Ishikawa (cell line): ENCODE results near the gene ZNF467.

Source experiments
- CEBPB ChIP-seq: IDR thresholded peaks from 2 replicates; pipeline ENCODE4 v1.6.1; 2012
- CREB1 ChIP-seq: IDR thresholded peaks from 2 replicates; pipeline ENCODE4 v1.6.1; 2012; ENCODE audit warnings: low read depth
- EGR1 ChIP-seq: IDR thresholded peaks from 2 replicates; pipeline ENCODE4 v1.6.1; 2012
- EP300 ChIP-seq: IDR thresholded peaks from 2 replicates; pipeline ENCODE4 v1.6.1; 2012; ENCODE audit warnings: borderline replicate concordance
- FOXM1 ChIP-seq: IDR thresholded peaks from 2 replicates; pipeline ENCODE4 v1.6.1; 2012; ENCODE audit warnings: low read depth, borderline replicate concordance
- MAX ChIP-seq: IDR thresholded peaks from 2 replicates; pipeline ENCODE4 v1.6.1; 2012
- NFIC ChIP-seq: IDR thresholded peaks from 2 replicates; pipeline ENCODE4 v1.6.1; 2012
- RAD21 ChIP-seq: IDR thresholded peaks from 2 replicates; pipeline ENCODE4 v1.6.1; 2012; ENCODE audit warnings: low read depth
- TAF1 ChIP-seq: IDR thresholded peaks from 2 replicates; pipeline ENCODE4 v1.6.1; 2012; ENCODE audit warnings: low read depth, mild to moderate bottlenecking
- TCF12 ChIP-seq: IDR thresholded peaks from 2 replicates; pipeline ENCODE4 v1.6.1; 2012; ENCODE audit warnings: low read depth
- TEAD4 ChIP-seq: IDR thresholded peaks from 2 replicates; pipeline ENCODE4 v1.6.1; 2012
- YY1 ChIP-seq: IDR thresholded peaks from 2 replicates; pipeline ENCODE4 v1.6.1; 2012; ENCODE audit warnings: low read depth
- ZBTB7A ChIP-seq: IDR thresholded peaks from 2 replicates; pipeline ENCODE4 v1.6.1; 2012; ENCODE audit warnings: low read depth
- TF ChIP-seq, protein P1 (sequence below): IDR thresholded peaks from 2 replicates; pipeline ENCODE4 v1.6.1; 2012; ENCODE audit warnings: low read depth, mild to moderate bottlenecking
- TF ChIP-seq, protein P2 (sequence below): IDR thresholded peaks from 2 replicates; pipeline ENCODE4 v1.6.1; 2012

The ZNF467 gene

GRCh38 chr7:149724661-149725425 lies 48.5 kb downstream of the ZNF467 start:
- TF ChIP-seq EGR1 (no peak), CREB1 (no peak)

- no peak for TF ChIP-seq NFIC
- no peak for TF ChIP-seq CREB1
- TF ChIP-seq CEBPB, result no peak
- TF ChIP-seq EGR1, result no peak
- TF ChIP-seq RAD21, result no peak
- TF ChIP-seq TEAD4, result no peak
- TF ChIP-seq FOXM1, result no peak
- TF ChIP-seq, protein P1, sequence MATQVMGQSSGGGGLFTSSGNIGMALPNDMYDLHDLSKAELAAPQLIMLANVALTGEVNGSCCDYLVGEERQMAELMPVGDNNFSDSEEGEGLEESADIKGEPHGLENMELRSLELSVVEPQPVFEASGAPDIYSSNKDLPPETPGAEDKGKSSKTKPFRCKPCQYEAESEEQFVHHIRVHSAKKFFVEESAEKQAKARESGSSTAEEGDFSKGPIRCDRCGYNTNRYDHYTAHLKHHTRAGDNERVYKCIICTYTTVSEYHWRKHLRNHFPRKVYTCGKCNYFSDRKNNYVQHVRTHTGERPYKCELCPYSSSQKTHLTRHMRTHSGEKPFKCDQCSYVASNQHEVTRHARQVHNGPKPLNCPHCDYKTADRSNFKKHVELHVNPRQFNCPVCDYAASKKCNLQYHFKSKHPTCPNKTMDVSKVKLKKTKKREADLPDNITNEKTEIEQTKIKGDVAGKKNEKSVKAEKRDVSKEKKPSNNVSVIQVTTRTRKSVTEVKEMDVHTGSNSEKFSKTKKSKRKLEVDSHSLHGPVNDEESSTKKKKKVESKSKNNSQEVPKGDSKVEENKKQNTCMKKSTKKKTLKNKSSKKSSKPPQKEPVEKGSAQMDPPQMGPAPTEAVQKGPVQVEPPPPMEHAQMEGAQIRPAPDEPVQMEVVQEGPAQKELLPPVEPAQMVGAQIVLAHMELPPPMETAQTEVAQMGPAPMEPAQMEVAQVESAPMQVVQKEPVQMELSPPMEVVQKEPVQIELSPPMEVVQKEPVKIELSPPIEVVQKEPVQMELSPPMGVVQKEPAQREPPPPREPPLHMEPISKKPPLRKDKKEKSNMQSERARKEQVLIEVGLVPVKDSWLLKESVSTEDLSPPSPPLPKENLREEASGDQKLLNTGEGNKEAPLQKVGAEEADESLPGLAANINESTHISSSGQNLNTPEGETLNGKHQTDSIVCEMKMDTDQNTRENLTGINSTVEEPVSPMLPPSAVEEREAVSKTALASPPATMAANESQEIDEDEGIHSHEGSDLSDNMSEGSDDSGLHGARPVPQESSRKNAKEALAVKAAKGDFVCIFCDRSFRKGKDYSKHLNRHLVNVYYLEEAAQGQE, result no peak
- no peak for TF ChIP-seq YY1
- TF ChIP-seq MAX, result no peak
Measured at GRCh38 chr7:149723795-149724495, 49.4 kb downstream of the ZNF467 start.

GRCh38 chr7:149723082-149723767 lies 50.2 kb downstream of the ZNF467 start:
- TF ChIP-seq ZBTB7A (no peak), RAD21 (no peak), EGR1 (no peak), TCF12 (no peak), CREB1 (no peak), CEBPB (no peak), MAX (no peak), YY1 (no peak), NFIC (no peak), FOXM1 (no peak), TAF1 (no peak), EP300 (no peak), TEAD4 (no peak)
- TF ChIP-seq, protein P1, result no peak
- TF ChIP-seq, protein P2, sequence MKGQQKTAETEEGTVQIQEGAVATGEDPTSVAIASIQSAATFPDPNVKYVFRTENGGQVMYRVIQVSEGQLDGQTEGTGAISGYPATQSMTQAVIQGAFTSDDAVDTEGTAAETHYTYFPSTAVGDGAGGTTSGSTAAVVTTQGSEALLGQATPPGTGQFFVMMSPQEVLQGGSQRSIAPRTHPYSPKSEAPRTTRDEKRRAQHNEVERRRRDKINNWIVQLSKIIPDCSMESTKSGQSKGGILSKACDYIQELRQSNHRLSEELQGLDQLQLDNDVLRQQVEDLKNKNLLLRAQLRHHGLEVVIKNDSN, result no peak

DNA sequence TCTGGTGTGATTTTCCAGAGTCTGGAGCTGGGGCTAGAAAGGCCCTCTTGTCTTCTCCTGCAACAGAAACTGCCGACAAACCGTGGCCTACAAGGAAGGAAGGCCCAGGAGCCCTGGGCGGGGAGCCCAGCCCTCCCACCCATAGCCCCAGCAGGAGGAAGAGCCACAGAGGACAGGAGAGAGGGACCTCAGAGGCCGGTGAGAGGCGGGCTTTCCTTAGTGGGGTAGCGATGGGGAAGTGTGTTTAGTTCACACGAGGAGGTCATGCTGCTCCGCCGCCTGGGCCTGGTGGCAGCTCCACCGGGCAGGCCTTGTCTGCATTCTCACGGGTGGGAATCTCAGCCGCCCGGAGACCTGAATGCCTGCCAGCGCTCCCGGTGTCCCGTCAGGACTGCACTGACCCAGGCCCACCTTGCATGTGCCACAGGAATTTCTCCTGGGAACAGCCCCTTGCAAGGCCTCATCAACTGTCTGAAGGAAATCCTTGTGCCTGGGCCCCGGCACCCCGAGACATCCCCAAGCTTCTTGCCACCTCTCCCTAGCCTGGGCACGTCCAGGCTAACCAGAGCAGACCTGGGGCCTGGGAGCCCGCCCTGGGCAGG lies 50.9 kb downstream of the ZNF467 start:
- TF ChIP-seq EGR1 (no peak), NFIC (no peak), CREB1 (no peak), FOXM1 (no peak), TAF1 (no peak), CEBPB (no peak), EP300 (no peak), RAD21 (no peak), ZBTB7A (no peak), MAX (no peak), YY1 (no peak), TEAD4 (no peak), TCF12 (no peak)
- TF ChIP-seq, protein P1, result no peak
- TF ChIP-seq, protein P2, result no peak
